OCI-M2 (cell line): ENCODE results near the gene BHLHE23.

Experiments
- DNase-seq: peaks from one replicate; lab custom pipeline; 2025; ENCODE audit not compliant: unreplicated experiment; lab: John Stamatoyannopoulos, UW

The BHLHE23 gene

DNA sequence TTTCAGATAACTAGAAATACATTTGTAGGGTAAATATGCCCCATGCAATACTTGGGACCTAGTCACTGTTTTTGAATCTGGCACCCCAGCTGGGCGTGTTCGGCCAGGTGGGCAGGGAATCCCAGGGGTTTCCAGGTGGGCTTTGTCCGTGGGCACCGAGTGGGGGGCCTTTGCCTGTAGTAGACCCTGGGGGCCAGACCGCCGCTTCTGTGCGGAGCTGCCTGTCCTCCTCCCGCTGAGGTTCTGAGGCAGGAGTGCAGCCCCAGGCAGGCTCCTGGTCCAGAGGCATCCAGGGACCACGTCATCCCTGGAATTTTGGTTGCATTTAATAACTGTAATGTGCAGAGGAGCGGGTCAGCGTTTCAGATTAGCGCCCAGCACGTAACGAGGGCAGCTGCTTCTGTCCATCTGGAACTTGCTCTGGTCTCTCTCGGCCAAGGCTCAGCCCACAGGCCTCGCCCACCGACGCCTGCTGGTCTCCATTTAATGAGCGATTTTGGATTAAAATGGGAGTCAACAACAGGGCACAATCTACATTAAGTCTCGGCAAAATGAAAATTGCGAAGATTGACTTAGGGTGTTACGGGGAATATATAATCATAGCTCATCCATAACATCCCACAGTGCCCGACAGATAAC lies 12.8 kb downstream of the BHLHE23 start:
- no peak for DNase-seq

DNA sequence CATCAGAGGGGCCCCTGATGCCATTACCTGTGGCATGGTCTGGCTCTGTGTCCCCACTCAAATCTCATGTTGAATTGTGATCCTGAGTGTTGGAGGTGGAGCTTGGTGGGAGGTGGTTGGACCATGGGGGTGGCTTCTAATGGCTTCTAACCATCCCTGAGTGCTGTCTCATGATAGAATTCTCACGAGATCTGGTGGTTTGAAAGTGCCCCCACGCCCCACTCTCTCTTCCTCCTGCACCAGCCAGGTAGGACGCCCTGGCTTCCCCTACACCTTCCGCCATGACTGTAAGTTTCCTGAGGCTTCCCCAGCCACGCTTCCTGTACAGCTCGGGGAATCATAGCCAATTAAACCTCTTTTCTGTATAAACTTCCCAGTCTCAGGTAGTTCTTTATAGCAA lies 14.9 kb downstream of the BHLHE23 start:
- no peak for DNase-seq

DNA sequence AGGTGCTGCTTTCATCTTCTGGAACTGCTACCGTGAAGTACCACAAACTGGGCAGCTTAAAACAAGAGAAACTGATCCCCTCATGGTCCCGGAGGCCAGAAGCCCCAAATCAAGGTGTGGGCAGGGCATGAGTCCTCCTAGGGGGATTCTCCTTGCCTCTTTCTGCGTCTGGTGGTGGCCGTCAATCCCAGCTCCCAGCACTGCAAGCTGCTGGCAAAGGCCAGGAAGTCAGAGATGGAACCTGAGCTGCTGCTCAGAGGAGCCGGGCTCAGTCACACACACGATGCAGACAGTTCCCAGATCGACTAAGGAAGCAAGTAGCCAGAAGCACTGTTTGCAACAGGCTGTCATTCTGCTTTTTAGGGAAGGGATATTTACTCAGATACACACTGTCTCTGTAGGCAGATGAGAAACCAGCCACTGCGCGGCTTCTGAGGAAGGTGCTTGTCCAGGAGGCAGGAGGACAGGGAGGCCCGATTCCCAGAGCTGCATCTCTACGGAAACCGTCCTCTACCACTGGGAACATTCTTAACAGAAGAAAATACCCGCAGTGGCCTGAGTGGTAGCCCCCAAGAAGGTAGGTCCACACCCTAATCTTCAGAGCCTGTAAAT lies 15.5 kb downstream of the BHLHE23 start:
- no peak for DNase-seq

DNA sequence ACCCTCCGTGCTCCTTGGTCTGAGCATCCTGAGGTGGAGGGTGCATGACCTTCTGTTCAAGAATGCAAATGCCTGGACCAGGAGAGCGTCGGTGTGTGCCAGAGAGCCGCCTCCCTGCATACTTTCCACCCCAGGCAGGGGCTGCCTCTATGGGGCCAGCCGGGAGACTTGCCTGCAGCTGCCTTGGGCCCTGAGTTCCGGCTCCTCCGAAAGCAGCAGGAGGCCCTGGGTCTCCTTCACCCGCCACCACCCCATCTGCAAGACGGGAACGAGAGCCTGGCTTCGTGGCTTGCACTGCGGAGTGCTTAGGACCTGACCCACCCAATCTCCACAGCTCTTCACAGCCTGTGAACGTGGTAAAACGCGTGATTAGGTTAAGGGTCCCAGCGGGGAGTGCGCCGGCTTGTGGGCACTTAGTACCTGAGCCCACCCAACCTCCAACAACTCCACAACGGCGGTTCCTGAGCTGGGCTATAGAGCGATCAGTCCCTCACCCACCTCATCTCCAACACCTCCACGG lies 16.4 kb downstream of the BHLHE23 start:
- DNase-seq = no peak

DNA sequence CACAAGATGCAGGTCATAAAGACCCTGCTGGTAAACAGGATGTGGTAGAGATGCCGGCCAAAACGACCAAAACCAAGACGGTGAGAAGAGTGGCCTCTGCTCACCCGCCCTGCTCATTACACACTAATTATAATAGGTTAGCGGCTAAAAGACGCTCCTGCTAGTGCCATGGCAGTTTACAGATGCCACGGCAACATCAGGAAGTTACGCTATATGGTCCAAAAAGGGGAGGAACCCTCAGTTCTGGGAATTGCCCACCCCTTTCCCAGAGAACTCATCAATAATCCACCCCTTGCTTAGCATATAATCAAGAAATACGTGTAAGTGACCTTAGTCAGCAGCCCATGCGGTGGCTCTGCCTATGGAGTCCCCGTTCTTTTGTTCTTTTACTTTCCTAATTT lies 17.6 kb downstream of the BHLHE23 start:
- no peak for DNase-seq

DNA sequence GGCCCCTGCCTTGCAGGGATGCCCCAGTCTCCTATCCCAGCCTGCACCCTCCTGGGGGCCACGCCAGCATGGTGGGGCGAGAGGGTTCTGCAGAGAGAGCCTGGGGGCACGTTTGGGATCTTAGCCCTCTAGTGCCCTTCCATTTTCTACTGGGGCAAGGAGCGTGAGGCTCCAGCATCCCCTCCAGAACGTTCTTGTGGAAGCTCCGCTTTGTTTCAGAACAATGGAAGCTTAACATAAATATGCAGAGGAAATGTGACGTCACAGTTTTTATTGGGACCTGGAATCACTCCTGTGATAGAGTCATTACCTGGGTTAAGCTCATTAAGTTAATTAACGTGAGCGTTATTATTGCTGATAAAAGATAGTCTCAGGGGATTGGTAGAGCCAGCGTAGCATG lies 19.6 kb downstream of the BHLHE23 start:
- no peak for DNase-seq

DNA sequence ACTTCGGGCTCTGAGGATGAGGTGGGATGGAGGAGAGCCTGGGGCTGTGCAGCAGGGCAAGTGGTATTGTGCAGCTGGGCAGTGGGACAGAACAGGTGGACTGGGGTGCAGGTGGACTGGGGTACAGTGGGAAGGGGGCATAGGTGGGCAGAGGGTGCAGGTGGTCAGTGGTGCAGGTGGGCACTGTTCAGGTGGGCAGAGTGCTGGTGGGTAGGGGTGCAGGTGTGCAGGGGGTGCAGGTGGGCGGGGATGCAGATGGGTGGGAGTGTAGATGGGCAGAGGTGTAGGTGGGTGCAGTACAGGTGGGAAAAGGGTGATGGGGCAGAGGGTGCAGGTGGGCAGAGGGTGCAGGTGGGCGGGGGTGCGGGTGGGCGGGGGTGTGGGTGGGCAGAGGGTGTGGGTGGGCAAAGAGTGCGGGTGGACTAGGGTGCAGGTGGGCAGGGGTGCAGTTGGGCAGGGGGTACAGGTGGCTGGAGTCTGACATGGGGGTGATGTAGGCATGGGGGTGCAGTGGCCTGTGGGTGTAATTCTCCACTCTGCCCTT lies 20.4 kb downstream of the BHLHE23 start:
- DNase-seq = no peak

DNA sequence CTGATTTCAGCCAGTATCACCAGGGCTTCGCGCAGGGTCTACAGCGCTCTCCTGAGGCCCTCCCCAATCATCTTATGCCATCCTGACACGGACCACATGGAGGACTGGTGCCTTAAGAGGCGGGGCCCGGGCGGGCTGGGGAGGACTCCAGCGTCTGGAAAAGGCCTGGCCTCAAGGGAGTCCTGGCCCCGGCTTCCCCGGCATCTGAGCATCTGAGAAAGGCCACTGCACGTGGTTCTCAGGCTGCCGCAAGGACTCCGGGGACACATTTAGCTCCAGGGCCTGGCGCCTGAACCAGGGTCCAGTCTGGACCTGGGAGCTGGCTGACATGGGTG lies 21.4 kb downstream of the BHLHE23 start:
- no peak for DNase-seq

DNA sequence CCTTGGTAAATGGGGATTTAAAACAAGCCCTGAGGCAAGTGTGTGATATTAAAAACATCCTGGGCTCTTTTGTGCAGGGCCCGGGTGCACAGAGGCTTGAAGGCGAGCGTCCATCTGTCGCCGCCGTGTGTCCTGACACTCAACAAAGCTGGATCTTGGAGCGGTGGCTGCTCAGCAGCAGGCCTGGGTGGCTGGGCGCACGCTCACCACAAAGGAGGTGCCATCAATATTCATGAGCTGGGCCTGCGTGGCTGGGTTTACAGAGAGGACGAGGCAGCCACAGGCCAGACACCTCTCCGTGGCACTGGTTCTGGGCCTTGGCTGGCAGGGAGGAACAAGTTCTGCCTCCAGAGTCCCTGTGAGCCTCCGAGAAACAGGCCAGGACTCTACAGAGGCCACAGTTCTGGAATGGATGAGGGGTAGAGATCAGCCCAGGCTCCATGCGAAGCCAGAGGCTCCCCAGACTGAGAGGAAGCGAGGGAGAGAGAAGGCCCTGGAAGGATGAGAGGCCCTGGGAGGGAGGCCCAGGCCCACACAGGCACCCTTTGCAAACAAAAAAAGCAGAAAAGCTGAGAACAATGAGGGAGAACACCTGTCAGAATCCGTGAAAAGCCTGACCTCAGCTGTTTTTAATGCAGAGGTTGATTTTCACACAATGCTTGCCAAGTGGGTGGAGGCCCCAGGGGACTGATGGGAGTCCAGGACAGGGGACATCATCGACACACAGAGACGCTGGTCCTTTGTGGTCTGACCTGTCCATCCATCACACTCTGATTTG lies 21.9 kb downstream of the BHLHE23 start:
- no peak for DNase-seq

DNA sequence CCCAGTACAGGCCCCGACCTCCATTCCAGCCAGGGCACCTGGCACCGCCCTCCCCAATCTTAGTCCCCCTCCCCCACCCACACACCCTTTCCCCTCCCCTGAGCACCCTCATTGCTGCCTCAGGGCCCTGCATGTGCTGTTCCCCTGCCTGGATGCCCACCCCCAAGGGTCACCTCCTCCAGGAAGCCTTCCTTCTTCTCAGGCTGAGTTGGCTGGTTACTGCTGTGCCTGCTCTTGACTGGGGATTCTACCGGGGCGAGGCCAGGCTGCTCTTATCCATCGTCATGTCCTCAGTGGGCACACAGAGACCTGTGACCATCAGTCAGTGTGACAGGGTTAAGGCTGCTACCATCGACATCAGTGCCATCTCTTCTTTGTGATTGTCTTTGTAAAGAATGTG lies 23.6 kb downstream of the BHLHE23 start:
- no peak for DNase-seq

DNA sequence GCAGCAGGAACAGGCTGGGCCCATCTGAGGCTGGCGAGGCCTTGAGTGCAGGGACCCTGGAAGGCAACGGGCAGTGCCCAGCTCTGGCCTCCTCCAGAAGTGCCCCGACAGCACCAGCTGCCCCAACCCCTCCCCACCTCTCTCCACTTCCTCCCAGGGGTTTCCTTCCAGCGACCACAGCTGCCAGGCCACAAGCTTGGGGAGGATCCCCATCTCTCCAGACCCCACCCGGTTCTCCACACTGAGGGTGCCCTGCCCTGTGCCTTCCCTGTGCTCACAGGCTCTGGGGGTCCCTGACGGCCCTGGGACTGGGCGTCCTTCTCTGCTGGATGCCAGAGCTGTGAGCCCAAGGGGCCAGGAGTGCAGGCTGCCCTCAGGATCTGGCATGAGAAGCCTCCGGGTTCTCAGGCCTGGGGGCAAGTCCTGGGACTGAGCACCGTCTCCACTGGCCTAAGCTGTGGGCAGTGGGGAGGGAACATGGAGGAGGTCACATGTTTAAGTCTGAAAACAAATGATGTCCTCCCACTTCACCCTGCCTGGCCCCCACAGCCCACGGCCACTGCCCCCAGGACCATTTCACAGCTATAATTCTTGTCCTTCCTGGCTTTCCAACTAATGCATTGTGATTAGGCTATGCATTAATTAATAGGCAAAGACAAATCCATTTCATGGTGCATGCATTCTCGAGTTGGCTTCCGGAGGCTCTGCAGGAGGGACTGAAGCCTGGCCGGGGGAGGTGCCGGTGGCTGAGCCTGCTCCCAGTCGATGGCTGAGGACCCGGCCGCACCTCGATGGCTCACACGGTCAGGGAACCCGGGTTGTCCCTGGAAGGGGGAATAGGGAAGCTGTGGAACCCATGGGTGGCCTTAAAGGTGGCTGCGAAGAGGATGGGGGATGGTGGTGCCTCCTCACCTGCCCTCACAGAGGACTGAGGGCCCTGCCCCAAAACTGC lies 24.4 kb downstream of the BHLHE23 start:
- no peak for DNase-seq

DNA sequence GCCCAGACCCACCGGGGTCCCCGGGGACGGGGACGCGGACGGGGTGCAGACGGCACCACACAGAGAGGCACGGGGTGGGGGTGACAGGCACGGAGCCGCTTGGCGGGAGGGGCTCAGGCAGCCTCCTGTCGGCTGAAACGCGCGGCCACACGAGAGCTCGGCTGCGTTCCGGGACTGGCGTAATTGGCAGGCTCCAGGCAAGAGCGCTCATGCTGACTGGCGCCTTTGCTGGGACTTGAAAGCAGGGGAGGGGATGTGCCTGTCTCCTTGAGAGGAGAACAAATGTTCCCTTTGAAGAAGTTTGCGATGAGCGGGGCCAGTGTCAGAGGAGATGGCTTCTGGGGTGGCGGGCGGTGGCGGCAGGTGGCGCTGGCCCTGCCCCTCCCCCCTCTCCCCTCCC lies 25.8 kb downstream of the BHLHE23 start:
- no peak for DNase-seq

DNA sequence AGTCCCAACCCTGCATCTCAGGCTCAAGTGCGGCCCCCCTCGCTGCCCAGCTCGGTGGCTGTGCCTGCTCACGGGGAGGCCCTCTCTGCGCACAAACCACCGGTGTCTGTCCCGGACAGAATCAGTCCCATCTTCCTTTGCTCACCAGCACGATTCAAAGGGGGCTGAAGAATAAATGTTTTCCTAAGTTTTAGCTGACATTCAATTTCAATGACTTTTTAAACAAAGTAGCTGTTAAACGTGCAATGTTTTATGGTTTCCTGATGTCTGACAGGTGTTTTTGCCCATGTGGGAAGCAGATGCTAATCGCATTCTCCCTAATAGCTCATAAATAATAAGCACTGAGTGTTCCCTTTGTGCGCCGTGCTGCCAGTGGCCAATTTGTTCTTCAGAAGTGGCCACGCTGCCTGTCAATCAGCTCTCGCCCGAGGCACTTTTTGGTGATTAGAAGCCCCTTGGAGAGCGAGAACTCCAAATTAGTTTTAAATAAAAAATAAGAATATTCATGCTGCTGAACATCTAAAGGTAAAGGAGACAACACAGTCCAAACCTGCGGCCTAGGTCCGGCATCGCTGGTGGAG lies 26.3 kb downstream of the BHLHE23 start:
- no peak for DNase-seq

DNA sequence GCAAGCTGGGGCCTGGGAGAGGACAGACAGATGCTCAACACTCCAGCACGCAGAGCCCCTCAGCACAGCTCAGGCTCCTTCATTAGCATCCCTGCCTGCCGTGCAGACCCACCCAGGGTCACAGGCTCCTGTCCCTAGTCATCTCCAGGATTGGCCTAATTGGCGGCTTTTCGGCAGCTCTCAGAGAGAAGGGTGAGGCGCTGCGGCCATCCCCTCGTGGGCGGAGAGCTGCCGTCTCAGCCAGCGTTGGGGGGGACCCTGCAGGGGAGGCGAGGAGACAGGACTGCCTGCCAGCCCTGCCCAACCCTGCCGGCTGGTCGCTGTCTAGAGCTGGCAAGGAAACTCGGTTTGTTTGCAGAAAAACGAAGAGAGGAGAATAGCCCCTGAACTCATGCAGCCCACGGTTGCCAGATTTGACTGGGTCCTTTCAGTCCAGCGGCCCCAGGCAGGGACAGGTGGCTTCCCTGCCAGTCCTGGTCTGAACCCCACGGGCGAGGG lies 26.8 kb downstream of the BHLHE23 start:
- DNase-seq = no peak

DNA sequence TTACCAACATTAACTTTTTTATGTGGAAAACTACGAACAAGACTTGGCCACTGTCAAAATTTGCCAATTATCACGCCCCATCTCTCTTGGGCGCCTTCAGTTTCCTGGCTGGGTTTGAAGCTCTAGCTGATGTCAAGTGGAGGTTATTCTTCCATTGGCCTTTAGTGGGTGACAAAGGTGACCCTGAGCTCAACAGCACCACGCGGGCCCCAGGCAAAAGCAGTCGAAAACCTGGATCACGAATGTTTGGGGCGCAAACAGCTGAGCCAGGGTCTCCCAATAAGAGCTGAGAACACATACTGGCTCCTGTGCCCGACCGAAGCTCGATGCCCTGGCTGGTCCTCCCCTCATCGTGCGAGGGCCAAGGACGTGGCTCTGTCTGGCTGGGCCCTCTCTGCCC lies 27.5 kb downstream of the BHLHE23 start:
- DNase-seq = no peak

DNA sequence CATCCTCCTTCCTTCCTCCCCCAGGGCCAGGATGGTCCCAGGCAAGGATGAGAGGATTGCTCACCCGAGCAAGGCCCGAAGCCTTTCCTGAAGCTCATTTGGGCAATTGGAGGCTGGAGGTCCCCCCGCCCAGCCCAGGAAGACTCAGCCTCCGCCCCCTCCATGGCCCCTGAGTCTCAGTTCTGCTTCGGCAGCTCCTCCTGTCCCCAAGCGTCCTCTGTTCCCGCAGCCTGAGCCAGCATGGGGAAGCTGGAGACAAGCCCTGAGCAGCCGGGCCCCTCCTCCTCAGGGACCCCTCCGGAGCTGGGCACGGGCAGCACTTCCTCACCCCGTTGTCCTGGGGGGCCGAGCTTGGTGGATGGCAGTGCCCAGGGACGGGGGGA lies 28.2 kb downstream of the BHLHE23 start:
- no peak for DNase-seq

DNA sequence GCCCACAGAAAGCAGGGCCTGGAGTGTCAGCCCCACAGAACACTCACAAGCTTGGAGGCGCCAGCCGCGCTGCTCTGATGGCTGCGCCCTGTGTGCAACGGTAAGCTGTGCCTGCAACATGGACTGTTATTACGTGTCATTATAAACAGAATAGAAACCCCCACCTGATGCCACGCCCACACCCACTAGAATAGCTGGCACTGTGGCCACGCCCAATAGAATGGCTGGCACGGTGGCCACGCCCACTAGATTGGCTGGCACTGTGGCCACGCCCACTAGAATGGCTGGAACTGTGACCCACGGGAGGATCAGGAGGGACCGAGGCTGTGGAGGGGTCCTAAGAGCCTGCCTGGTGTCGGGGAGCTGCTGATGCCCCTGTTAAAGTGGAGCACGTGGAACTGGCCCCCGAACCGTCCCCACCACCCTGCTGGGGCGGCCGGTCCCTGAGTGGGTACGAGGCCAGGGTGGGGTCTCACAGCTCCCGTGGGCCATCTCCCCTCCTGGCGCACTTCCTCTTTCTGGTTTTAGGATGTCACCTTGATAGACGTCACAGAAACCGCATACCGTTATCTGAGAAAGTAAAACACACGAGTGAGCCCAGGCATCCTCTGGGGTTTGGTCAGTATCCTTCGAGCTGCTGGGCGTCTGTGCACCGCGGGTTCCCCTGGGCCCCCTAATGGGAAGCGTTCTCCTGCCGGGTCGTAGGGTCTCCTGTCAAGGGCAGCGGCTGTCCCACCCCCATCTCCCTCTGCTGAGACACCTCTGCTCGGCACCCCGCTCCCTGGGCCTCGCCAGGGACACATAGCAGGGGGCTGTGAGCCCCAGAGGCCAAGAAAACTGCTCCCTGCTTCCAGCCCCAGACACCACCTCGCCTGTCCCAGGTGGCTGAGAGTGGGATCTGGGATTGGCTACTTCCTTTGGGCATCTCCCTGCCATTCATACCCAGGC lies 28.9 kb downstream of the BHLHE23 start:
- DNase-seq = no peak

DNA sequence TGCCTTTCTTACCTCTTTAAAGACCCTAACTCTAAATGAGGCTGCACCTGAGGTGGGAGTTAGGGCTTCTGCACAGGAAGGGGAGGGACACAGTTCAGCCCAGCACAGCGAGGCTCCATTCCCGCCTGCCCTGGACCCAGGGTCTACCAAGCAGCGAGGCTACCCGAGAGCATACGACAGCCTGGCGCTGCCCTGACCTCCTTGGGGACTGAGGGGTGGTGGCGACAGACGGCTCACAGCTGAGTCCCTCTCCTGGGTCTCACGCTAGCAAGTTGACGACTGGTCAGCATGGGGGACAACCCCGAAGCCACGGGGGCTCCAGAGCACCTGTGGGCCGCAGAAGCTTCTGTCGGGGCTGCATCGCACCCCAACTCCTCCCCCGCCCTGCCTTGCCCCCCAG lies 29.9 kb downstream of the BHLHE23 start:
- DNase-seq = no peak

DNA sequence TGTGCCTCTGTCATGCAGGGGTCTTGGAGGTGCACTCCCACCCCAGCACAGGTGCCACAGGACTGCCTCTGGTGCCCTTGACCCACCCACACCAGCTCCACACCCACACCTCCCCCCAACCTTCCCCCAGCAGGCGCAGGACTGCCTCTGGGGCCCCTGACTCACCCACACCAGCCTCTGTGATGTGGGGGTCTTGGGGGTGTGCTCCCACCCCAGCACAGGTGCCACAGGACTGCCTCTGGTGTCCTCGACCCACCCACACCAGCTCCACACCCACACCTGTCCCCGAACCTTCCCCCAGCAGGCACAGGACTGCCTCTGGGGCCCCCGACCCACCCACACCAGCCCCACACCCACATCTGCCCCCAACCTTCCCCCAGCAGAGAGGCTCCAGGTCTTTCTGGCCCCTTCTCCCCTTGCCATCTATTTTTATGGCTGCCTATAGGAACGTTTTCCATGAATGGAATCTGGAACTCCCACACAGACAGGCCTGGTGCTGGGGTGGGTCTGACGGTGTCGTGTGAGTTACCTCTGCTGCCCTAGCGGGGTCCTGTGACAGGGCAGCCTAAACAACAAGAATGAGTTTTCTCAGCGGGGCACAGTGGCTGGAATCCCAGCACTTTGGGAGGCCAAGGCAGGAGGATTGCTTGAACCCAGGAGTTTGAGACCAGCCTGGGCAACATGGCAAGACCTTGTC lies 30.8 kb downstream of the BHLHE23 start:
- no peak for DNase-seq
